SHP77 (cell line): Measurements from ENCODE around the gene RAB38.

Source experiments
- DNase-seq, 2 experiments: peaks; one replicate each; lab custom pipeline; 2025; lab: John Stamatoyannopoulos, UW

The RAB38 gene

DNA sequence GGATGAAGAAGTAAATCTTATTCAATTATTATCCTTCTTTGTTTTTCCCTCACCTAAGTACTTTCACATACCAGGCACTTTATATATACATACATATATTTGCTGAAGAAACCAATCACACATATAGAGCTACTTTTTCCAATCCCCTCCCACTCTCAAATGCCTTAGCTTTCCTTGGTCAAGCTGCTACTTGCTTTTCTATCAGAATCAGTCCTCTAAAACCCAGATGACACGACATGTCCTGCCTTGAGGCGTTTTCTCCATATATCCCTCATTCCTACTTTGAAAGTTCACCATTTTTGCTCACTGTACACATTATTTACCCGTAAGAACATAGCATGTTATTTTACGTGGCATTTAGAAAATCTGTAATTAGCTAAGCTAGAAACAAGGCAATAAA, 5.4 kb downstream of the RAB38 start:
- no peak for DNase-seq

DNA sequence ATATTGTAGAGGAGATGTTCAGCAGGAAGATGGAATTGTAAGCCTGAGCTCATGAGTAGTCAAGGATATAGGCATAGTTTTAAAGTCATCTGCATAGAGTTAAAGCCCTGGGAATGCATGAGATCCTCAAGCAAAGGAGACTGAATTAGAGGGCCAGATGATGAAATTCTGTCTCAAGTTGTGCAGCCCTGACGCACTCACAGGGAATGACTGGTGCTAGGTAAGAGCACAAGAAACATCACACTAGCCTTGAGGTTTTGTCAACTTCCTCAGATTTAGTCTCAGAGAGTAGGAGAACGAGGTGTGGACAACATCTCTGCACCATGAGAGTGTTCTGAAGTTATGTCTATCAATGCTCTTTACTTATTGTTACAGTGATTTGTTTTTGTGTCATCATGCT, 5.8 kb downstream of the RAB38 start:
- no peak for DNase-seq

DNA sequence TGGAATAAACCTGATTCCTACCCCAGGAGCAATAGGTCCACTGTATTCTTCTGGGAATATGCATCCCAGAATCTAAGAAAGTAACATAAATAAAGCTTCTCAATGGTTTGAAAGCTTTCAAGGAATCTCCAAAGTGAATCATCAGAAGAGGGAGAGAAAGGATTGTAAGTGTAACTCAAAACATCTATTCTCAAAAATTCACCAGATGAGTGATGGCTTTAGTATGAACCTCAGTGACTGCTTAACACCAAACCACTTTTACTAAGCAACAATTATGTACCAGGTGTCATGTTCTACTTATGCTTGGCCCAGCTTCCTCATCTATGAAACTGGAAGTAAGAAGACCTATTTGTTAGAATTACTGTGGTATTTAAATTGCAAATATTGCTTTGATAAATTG, 7.4 kb downstream of the RAB38 start:
- no peak for DNase-seq

DNA sequence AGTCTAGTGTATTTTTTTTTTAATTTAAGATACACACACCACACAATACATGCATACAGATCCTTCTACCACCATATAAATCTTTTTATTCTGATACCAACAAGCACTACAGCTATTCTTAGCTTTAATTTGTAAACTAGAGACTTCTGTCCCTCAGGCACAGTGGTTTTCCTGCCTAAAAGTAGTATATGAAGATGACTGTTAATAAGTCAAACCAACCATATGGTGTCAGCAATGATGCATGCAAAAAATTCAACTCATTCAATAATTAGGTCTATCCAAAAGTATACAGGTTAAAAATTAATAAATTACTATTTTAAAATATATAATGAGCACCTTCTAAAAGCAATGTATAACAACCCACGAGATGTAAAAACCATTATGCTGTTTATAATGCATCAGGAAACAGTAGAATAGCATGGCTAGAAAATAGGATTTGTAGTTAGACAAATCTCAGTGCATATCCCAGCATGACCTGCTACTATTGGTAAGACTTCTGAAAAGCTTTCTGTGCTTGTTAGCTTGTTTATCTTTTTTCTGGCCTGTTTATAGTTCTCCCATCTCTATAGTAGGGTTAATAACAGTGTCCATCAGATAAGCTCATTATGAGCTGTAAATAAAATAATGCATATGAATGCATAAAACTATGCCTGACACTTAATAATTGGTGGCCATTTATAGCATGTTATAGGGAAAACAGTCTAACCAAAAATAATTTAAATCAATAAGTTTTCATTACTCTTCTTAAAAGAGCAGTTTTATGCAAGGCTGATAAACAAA, 10.2 kb downstream of the RAB38 start:
- no peak for DNase-seq

DNA sequence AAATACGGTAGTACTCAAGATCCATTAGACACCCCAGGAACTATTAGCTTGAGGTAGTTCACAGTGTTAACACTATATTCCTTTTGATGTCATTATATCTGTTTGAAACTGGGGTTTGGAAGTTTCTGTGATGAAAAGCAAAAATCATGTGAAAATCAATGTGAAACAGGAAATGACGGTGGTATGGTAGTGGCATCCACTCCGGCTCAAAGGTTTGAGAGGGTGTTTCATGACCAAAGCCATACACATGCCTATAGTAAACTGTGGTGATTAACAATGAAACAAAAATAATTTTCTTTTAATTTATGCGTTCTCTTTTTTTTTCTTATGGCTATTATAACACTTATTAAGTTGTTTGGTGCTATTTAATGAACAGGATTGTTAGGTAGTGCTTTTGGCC, 10.9 kb downstream of the RAB38 start:
- no peak for DNase-seq

DNA sequence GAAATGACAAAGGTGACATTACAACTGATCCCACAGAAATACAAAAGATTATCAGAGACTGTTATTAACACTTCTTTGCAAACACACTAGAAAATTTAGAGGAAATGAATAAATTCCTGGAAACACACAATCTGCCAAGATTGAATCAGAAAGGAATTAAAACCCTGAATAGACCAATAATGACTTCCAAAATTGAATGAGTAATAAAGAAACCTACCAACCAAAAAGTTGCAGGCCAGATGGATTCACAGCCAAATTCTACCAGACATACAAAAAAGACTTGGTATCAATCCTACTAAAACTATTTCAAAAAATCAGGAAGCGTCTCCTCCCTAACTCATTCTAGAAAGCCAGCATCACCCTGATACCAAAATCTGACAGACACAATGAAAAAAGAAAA, 17.2 kb downstream of the RAB38 start:
- DNase-seq = no peak

DNA sequence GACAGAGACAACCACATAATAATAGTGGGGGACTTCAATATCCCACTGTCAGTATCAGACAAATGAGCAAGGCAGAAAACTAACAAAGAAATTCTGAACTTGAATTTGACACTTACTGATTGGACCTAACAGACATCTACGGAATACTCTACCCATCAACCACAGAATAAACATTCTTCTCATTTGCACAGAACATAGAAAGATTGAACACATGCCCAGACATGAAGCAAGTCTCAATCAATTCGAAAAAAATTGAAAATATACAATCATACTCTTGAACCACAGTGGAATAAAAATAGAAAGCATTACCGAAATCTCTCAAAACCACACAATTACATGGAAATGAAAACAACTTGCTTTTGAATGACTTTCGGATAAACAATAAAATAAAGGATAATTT, 17.9 kb downstream of the RAB38 start:
- no peak for DNase-seq

DNA sequence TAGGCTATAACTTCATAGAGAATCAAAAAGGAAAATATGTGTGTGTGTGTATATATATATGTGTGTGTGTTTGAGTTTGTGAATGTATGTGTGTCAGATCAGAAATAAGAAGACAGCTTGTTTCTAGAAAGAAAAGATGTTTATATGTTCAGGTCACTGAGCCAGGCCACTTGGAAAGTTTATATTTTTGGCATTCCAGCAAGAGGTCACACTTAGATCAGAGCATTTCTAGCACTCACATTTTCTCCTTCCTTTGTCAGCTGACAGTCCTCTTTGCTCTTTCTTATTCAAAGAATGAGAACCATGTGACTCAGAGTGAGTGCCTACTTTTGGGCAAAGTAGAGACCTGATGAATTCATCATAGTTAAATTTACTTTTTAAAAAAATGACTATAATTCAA, 22.9 kb downstream of the RAB38 start:
- no peak for DNase-seq

DNA sequence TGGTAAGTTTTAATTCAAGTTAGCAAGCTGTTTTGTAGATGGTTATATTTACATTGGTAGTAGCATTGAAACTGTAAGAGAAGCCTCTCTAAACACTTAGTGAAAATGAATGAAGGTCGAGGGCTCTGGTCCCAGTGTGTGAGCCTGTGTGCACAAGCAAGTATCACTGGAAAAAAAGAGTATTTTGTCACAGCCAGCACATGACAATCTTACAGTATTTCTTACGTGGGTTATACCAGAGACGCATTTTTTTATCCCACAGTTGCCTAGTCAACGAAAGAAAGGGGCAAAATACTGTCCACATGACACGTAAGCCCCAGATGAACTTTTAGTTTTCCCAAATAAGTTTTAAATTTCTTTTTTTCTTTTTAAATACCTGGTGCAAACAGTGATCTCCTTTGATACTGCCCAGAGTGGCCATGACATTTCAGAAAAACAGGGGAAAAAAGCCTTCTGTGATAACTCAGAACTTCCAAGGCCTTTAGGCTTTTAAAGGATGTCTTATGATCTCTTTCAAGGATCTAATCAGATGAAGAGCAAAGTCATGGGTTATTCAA, 23.5 kb downstream of the RAB38 start:
- DNase-seq = no peak

DNA sequence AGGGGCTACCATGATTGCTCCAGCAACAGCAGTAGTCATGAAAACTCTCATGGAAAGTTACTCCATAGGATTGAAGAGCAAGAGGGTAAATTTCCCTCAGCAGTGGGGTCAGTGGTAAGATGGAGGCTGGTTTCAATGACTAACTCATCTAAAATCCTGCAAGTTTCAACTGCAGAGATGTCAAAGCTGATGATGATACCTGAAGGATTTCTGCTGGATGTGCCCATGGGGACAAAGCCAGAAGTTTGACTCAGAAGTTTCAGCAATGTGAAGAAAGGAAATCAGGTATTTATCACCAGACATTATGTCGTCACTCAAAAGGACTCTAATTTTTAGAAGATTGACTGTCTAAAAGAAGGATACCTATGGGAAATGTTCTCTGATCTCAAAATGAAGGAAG, 29.1 kb downstream of the RAB38 start:
- DNase-seq = no peak

DNA sequence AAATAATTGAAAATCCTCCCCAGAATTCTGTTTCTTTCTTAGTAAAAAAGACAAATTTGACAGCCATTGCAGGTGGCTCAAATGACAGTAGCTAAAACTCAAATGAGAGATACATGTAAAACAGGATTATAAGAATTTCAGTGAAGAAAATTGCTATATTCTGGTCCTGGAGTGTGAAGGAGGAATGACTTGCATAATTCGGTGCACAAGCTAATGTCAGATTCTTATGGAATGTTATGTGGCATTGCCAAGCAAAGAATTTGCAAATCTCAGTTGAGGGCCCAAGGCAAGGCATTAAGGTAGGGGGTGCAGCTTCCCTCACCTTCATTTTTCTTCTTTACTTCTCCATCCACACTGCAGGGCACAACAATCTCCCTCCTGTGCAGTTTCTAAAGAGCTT, 35.4 kb downstream of the RAB38 start:
- DNase-seq = no peak

DNA sequence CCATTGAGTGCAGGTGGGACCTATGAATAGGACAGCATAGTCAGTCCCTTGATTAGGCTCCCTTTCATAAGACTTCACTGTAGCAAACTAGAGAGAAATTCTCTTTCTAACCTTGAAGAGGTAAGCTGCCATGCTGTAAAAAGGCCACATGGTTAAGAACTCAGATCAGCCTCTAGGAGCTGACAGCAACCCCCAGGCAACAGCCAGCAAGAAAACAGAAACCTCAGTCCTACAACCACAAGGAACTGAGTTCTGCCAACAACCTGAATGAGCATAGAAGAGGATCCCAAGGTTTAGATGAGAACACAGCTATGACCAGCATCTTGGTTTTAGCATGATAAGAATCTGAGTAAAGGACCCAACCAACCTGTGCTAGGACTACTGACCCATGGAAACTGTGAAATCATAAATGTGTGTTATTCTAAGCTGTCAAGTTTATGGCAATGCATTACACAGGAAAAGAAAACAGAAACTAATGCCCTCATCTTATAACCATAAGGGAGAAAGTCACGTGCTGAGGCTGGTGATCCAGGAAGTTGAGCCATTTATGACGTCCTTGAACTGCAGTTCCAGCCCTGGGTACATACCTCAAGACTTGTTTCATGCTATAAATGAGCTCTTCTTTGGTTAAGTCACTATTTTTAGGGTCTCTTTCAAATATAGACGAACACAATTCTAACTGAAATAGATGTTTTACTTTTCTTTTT, 43.3 kb downstream of the RAB38 start:
- DNase-seq = no peak

DNA sequence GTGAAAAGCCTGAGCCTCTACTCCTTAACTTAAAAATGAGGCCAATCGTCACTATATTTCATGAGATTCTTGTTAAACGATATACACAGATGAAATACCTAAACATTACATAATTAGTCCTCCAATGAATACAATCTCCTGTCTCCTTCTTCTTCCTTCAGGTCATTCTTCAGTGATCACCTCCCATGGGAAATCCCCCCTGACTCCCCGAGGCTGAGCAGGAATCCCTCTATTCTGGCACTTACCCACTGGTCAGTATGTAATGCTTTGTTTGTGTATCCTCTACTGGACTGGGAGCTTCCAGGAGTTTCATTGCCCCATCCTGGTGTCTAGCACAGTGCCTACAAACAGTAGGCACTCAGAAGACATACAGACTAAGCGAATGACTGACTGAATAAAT, 52.3 kb downstream of the RAB38 start:
- DNase-seq = no peak

DNA sequence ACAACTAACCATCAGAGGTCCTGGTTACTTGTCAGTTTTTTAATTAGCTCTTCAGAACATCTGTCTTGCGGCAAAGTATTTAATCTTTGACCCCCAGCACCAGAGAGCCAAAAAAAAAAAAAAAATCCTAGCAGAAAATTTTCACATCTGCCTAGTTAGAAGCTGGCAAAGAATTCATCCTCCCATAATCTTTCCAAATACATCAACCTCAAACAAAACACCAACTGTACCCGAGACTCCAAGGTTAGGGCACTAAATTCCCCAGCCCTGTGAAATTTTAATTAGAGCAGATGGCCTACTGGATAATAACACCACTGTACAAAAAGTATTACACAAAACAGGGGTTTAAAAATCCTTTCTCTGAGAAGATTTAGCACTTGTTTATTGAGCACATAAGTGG, 55.7 kb downstream of the RAB38 start:
- DNase-seq = no peak

DNA sequence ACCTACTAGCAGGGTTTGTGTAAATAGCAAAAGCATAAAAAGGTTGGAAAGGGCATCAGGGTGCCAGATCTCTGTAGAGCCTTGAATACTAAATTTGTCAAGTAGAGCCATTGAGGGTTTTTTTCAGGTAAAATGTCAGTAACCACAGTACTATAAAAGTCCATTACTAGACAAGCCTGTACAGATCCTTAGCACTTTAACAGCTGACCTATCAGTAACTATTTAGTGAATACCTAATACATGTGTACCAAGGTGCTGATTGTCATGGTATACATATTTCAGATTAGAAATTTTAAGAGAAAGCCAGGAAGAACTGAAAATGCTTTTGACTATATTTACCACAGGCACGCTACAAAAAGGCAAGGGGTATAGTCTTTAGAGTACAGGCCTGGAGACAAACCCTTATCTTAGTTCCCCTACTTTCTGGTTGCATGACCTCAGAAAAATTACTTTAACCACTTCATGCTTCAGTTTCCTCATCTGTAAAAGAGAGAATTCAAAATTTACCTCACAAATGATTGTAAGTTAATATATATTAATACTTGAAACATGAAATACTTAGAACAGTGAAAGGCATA, 57.9 kb downstream of the RAB38 start:
- no peak for DNase-seq

DNA sequence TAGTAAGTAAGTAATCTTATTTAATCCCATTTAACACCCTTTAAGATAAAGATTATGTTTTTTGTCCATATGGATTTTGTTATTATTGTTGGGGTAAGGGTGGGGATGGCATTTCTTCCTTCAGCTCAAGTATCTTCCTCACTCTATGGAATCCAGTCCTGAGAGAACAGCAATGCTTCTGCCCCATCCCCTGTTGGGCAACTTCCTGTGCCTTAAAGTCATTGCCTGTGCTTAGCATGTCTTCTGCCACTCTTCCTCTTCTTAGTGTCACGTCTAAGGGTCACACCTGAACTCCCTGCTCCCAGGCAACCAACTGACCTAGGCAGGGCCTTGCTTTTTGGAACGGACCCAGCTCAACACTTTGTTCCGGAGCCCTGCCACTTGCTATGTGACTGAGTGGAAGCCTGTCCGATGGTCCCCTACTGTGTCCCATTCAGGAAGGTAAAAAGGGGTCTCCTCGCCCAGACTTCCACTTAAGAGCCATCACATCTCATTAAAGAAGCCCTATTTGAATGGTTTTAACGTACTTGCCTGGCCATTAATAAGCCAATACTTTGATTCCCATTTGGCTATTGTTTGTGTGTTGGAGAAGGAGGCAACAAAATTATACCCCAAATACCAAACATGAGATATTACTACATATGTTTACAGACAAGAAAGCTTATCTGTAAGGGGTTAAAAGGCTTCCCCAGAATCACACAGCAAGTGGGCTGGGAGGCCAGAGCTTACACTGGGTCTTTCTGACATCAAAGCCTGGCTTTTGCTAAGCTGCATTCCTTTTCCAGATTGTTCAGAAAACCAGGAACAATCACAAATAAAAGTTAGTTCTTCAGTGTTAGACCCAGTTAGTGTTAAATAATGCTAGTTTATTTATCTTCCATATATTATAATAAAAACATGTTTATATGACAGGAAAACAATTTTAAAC, 59.2 kb downstream of the RAB38 start:
- no peak for DNase-seq

DNA sequence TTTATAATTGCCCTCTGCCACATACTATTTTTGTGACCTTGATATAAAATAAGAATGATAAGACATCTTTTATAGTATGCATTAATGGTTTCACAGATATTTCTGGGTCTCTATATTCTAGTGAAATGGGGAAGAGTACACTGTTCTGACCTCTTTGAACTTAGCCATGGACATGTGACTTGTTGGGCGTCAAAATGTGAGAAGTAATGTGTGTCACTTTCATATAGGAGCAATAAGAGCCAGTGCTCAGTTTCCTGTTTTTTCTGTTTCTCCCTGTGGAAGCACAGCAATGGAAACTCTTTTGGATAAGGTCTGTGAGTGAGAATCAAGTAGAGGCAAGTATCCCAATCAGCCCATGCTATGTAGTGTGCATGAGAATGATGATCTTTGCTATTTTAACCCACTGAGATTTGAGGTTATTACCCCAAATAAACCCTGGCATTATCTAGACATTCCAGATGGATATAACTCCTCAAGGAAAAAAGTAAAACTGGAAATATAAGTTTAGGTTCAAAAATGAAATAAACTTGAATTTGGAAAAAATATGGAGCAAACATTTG, 60.7 kb downstream of the RAB38 start:
- DNase-seq = no peak

DNA sequence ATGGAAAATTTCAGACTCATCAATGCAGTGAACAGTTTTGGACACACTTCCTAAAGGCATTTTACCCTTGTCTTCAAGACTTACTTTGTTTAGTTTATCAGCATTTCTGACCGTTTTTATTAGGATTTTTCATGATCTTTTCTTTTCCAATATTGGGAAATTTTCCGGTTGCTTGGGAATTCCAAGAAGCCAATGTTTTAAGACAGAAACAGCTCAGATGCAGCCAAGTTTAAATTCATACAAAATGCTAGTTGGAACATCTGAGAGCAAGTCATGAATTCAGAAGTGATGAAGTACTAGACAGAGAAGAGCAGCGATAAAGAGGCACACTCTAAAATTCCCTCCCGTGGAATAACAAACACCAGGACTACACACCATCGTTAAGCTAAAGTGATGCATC, 68.6 kb downstream of the RAB38 start:
- DNase-seq = no peak

DNA sequence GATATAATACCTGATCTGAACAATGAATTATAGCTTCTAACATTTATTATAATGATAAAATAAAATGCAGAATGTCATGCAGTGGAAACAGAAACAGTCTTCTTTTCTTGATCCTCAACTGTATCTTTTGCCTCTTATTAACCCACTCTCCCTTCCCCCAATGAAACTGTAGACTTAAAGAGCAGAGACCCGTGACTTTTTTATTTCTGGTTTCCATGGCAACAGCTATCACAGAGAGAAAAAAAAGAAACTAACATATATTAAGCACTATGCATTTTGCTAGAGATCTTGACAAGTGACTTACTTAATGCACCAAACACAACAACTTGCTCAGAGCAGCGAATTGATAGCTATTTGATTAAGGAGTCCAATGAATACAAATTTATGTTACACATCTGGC, 69.3 kb downstream of the RAB38 start:
- no peak for DNase-seq

DNA sequence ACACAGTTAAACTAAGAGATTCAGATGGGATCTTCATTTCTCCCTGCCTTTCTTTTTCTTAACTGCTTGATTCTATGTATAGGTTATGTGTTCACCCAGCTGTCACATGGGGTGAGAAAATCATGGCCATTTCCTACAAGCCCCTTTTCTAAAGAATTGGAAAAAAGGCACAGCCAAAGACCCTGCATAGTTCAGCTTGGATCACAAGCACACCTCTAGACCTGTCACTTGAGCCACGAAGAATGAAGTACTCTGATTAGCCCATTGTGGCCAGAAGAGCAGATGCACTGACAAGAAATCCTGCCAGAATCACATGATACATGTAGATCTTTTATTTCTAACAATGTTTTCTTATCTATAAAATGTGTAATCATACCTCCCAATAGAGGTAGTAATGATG, 69.7 kb downstream of the RAB38 start:
- DNase-seq = no peak

DNA sequence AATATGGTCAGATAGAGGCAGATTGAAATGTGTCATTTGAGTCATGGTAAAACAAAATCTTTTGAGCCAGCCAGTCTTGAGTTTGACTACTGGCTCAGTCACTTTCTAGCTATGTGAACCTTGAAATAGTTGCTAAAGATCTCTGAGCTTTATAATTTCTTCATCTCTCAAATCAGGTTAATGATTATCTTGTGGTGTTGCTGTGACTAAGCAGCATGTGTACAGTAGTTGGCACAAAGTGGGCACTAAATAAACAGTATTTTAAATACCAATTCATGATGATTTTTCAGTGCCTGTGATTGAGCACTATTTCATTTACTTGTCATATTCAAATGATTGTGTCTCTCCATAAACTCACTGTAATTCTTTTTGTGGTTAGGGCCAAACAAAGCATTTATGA, 70.8 kb downstream of the RAB38 start:
- DNase-seq = no peak
